ENCODE data around the gene NCAM2.
A peak's percentile ranks its signal among the peaks of the same experiment; 100 is the strongest.

Gene NCAM2

GRCh38 chr21:20998456-20998789, 214 bp downstream of the NCAM2 start:
- DNase-seq (ENCODE audit: insufficient read length, low spot score) (no peak), FAIRE-seq (no peak)
- TF ChIP-seq POLR2AphosphoS5 (IDR thresholded peaks at IDR 0.05; ENCODE audit: low read depth, low read length) (no peak), POLR2A (IDR thresholded peaks at IDR 0.05; ENCODE audit: low read depth, low read length) (no peak), PAX5 (IDR thresholded peaks at IDR 0.05; ENCODE audit: insufficient read depth, low read length, severe bottlenecking) (no peak), SPI1 (IDR thresholded peaks at IDR 0.05; ENCODE audit: low read depth, low read length) (no peak), TAF1 (IDR thresholded peaks at IDR 0.05; ENCODE audit: low read depth, low read length) (no peak), POU2F2 (IDR thresholded peaks at IDR 0.05; ENCODE audit: low read depth, low read length) (no peak)

- FAIRE-seq (no peak), DNase-seq (ENCODE audit: insufficient read length, low spot score) (no peak)
- TF ChIP-seq PAX5 (IDR thresholded peaks at IDR 0.05; ENCODE audit: insufficient read depth, low read length, severe bottlenecking) (no peak), POU2F2 (IDR thresholded peaks at IDR 0.05; ENCODE audit: low read depth, low read length) (no peak), POLR2AphosphoS5 (IDR thresholded peaks at IDR 0.05; ENCODE audit: low read depth, low read length) (no peak), TAF1 (IDR thresholded peaks at IDR 0.05; ENCODE audit: low read depth, low read length) (no peak), SPI1 (IDR thresholded peaks at IDR 0.05; ENCODE audit: low read depth, low read length) (no peak), POLR2A (IDR thresholded peaks at IDR 0.05; ENCODE audit: low read depth, low read length) (no peak)
Observed at GRCh38 chr21:20998886-20999285, 677 bp downstream of the NCAM2 start.

DNA sequence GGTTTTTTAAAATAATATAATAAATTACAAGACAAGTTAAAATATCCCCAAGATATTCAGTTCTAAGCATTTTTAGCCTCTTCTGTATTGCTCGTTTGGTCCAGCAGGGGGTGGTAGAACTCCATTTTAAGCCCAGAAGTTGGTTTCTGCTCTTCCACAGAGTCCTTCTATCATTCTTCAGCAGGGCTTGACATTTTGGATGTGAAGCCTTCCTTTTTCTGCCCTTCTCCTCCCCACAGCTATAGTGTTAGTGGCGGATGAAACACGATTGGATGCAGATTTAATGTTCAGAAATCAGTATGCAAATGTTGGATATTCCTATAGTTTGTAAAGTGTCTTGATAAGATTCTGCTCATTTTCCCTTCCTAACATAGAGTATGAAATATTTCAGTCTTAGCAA, 1.4 kb downstream of the NCAM2 start:
- TF ChIP-seq POLR2A (IDR thresholded peaks at IDR 0.05; ENCODE audit: low read depth, low read length) (no peak), PAX5 (IDR thresholded peaks at IDR 0.05; ENCODE audit: insufficient read depth, low read length, severe bottlenecking) (no peak), TAF1 (IDR thresholded peaks at IDR 0.05; ENCODE audit: low read depth, low read length) (no peak), POU2F2 (IDR thresholded peaks at IDR 0.05; ENCODE audit: low read depth, low read length) (no peak), SPI1 (IDR thresholded peaks at IDR 0.05; ENCODE audit: low read depth, low read length) (no peak), POLR2AphosphoS5 (IDR thresholded peaks at IDR 0.05; ENCODE audit: low read depth, low read length) (no peak)
- DNase-seq (ENCODE audit: insufficient read length, low spot score) (peak; percentile 27), FAIRE-seq (no peak)

GRCh38 chr21:21000591-21001175, 2.5 kb downstream of the NCAM2 start:
- DNase-seq (ENCODE audit: insufficient read length, low spot score), result no peak
- no peak for FAIRE-seq
- TF ChIP-seq POU2F2 (IDR thresholded peaks at IDR 0.05; ENCODE audit: low read depth, low read length), result no peak
- TF ChIP-seq PAX5 (IDR thresholded peaks at IDR 0.05; ENCODE audit: insufficient read depth, low read length, severe bottlenecking), result no peak
- no peak for TF ChIP-seq SPI1 (IDR thresholded peaks at IDR 0.05; ENCODE audit: low read depth, low read length)
- TF ChIP-seq POLR2AphosphoS5 (IDR thresholded peaks at IDR 0.05; ENCODE audit: low read depth, low read length), result no peak
- no peak for TF ChIP-seq POLR2A (IDR thresholded peaks at IDR 0.05; ENCODE audit: low read depth, low read length)
- TF ChIP-seq TAF1 (IDR thresholded peaks at IDR 0.05; ENCODE audit: low read depth, low read length), result no peak

GRCh38 chr21:21001591-21002100, 3.4 kb downstream of the NCAM2 start:
- DNase-seq (ENCODE audit: insufficient read length, low spot score) (no peak), FAIRE-seq (no peak)
- TF ChIP-seq TAF1 (IDR thresholded peaks at IDR 0.05; ENCODE audit: low read depth, low read length) (no peak), POLR2A (IDR thresholded peaks at IDR 0.05; ENCODE audit: low read depth, low read length) (no peak), POLR2AphosphoS5 (IDR thresholded peaks at IDR 0.05; ENCODE audit: low read depth, low read length) (no peak), SPI1 (IDR thresholded peaks at IDR 0.05; ENCODE audit: low read depth, low read length) (no peak), POU2F2 (IDR thresholded peaks at IDR 0.05; ENCODE audit: low read depth, low read length) (no peak), PAX5 (IDR thresholded peaks at IDR 0.05; ENCODE audit: insufficient read depth, low read length, severe bottlenecking) (no peak)

GRCh38 chr21:21002153-21002552, 3.9 kb downstream of the NCAM2 start:
- FAIRE-seq (no peak), DNase-seq (ENCODE audit: insufficient read length, low spot score) (no peak)
- no peak for TF ChIP-seq PAX5 (IDR thresholded peaks at IDR 0.05; ENCODE audit: insufficient read depth, low read length, severe bottlenecking)
- TF ChIP-seq POU2F2 (IDR thresholded peaks at IDR 0.05; ENCODE audit: low read depth, low read length), result no peak
- no peak for TF ChIP-seq POLR2AphosphoS5 (IDR thresholded peaks at IDR 0.05; ENCODE audit: low read depth, low read length)

GRCh38 chr21:21003701-21004100, 5.5 kb downstream of the NCAM2 start:
- TF ChIP-seq SPI1 (IDR thresholded peaks at IDR 0.05; ENCODE audit: low read depth, low read length) (no peak), POLR2AphosphoS5 (IDR thresholded peaks at IDR 0.05; ENCODE audit: low read depth, low read length) (no peak), TAF1 (IDR thresholded peaks at IDR 0.05; ENCODE audit: low read depth, low read length) (no peak), POU2F2 (IDR thresholded peaks at IDR 0.05; ENCODE audit: low read depth, low read length) (no peak), POLR2A (IDR thresholded peaks at IDR 0.05; ENCODE audit: low read depth, low read length) (no peak), PAX5 (IDR thresholded peaks at IDR 0.05; ENCODE audit: insufficient read depth, low read length, severe bottlenecking) (no peak)
- no peak for DNase-seq (ENCODE audit: insufficient read length, low spot score)
- no peak for FAIRE-seq

- FAIRE-seq, result no peak
- TF ChIP-seq POLR2AphosphoS5 (IDR thresholded peaks at IDR 0.05; ENCODE audit: low read depth, low read length), result no peak
- TF ChIP-seq POLR2A (IDR thresholded peaks at IDR 0.05; ENCODE audit: low read depth, low read length), result no peak
- TF ChIP-seq TAF1 (IDR thresholded peaks at IDR 0.05; ENCODE audit: low read depth, low read length), result no peak
- no peak for TF ChIP-seq POU2F2 (IDR thresholded peaks at IDR 0.05; ENCODE audit: low read depth, low read length)
- TF ChIP-seq SPI1 (IDR thresholded peaks at IDR 0.05; ENCODE audit: low read depth, low read length), result no peak
- no peak for TF ChIP-seq PAX5 (IDR thresholded peaks at IDR 0.05; ENCODE audit: insufficient read depth, low read length, severe bottlenecking)
- DNase-seq (ENCODE audit: insufficient read length, low spot score), result no peak
Observed at GRCh38 chr21:21007606-21008005, 9.4 kb downstream of the NCAM2 start.

- DNase-seq (ENCODE audit: insufficient read length, low spot score) (no peak), FAIRE-seq (no peak)
- no peak for TF ChIP-seq POLR2AphosphoS5 (IDR thresholded peaks at IDR 0.05; ENCODE audit: low read depth, low read length)
- no peak for TF ChIP-seq PAX5 (IDR thresholded peaks at IDR 0.05; ENCODE audit: insufficient read depth, low read length, severe bottlenecking)
- no peak for TF ChIP-seq POLR2A (IDR thresholded peaks at IDR 0.05; ENCODE audit: low read depth, low read length)
- TF ChIP-seq SPI1 (IDR thresholded peaks at IDR 0.05; ENCODE audit: low read depth, low read length), result no peak
- TF ChIP-seq TAF1 (IDR thresholded peaks at IDR 0.05; ENCODE audit: low read depth, low read length), result no peak
Observed at GRCh38 chr21:21010228-21010627, 12.0 kb downstream of the NCAM2 start.

GRCh38 chr21:21010698-21011097, 12.5 kb downstream of the NCAM2 start:
- no peak for FAIRE-seq
- DNase-seq (ENCODE audit: insufficient read length, low spot score), result no peak
- TF ChIP-seq POLR2A (IDR thresholded peaks at IDR 0.05; ENCODE audit: low read depth, low read length) (no peak), POLR2AphosphoS5 (IDR thresholded peaks at IDR 0.05; ENCODE audit: low read depth, low read length) (no peak), TAF1 (IDR thresholded peaks at IDR 0.05; ENCODE audit: low read depth, low read length) (no peak), PAX5 (IDR thresholded peaks at IDR 0.05; ENCODE audit: insufficient read depth, low read length, severe bottlenecking) (no peak), SPI1 (IDR thresholded peaks at IDR 0.05; ENCODE audit: low read depth, low read length) (no peak), POU2F2 (IDR thresholded peaks at IDR 0.05; ENCODE audit: low read depth, low read length) (no peak)

Data from GM12891 (cell line).